Muscle layer of duodenum (tissue), 2 donors: ENCODE data around the gene CYP46A1.

Experiments used
- H3K27ac ChIP-seq: one replicate; pipeline ENCODE4 v1.7.0; 2013; ENCODE audit warnings: mild to moderate bottlenecking, low read length
- H3K27me3 ChIP-seq: one replicate; pipeline ENCODE4 v1.7.0; 2013; ENCODE audit warnings: low read depth, mild to moderate bottlenecking, control low read depth, low read length
- H3K36me3 ChIP-seq, 2 donors: one replicate each; pipeline ENCODE4 v1.7.0; 2013; ENCODE audit warnings: low read length in 2 of 2, control low read depth in 1 of 2, mild to moderate bottlenecking in 1 of 2; ENCODE audit not compliant: insufficient read depth in 2 of 2, control insufficient read depth in 1 of 2
- H3K4me1 ChIP-seq, 2 donors: one replicate each; pipeline ENCODE4 v1.7.0; 2013; ENCODE audit warnings: low read length in 2 of 2, mild to moderate bottlenecking in 2 of 2, control low read depth in 1 of 2, moderate library complexity in 1 of 2; ENCODE audit not compliant: insufficient read depth in 2 of 2, control insufficient read depth in 1 of 2
- H3K4me3 ChIP-seq, 2 donors: one replicate each; pipeline ENCODE4 v1.7.0; 2013; ENCODE audit warnings: low read length in 2 of 2, low read depth in 1 of 2, mild to moderate bottlenecking in 1 of 2
- H3K9me3 ChIP-seq, 2 donors: one replicate each; pipeline ENCODE4 v1.7.0; 2013; ENCODE audit warnings: low read length in 2 of 2, control low read depth in 1 of 2, mild to moderate bottlenecking in 1 of 2; ENCODE audit not compliant: control insufficient read depth in 1 of 2
- donor health status: healthy.

The CYP46A1 gene

DNA sequence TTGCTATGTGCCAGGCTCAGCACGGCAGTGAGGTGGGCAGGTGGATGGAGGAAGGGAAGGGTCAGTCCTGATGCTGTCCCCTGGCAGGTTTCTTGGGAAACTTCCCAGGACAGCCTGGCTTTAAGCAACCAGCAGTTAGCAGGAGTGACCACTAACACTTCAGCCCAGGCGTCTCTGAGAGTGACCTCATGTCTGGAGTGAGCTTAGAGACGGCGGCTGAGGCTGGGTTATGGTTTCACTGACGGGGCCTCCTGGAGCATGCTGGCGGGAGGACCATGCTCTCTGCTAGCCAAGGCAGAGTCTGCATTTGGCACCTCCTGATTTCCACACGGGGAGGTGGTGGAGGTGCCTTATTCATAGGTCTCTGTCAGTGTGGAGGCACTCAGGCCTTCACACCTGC lies 36.7 kb upstream of the CYP46A1 start:
- H3K4me3 ChIP-seq = no peak overlapping the region
- no peaks in the 10 kb centered on the region for H3K9me3 ChIP-seq
- H3K27me3 ChIP-seq = no peaks in the 10 kb centered on the region
- peaks cover 0 to 9% of the 10 kb centered on the region in 2 donors for H3K4me1 ChIP-seq
- H3K27ac ChIP-seq = no peak overlapping the region
- H3K36me3 ChIP-seq = no peaks in the 10 kb centered on the region

DNA sequence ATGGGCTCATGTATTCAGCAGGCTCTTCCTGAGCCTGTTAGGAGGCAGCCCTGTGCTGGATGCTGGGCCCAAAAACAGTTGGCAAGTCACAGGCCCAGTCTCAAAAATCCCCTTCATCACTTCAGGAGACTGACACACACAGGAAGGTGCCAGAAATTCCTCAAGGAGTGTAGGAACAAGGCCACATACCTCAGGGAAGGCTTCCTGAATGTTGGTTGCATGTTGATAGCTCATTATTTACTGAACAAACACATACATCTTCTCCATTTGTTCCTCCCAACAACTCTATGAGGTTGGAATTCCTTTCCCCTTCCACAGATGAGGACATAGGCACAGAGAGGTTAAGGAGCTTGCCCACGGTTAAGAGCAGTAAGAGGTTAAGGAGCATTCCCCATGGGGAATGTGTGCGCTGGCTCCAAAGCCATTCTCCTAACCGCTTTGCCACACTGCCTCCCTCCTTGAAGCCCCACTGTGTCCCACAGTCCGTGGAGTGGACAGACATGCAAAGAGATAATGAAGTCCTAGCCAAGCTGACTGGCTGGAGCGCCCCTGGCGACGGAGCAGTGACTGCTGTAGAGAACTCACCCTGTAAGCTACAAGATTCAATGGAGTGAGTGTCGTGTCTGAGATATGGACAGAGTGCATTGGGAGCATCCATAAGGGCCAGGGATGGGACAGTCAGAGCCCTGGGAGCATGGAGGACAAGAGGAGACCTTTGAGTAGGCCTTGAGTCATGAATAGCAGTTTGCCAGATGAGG lies 35.9 kb upstream of the CYP46A1 start:
- no peak overlapping the region for H3K4me3 ChIP-seq
- peaks cover 0 to 9% of the 10 kb centered on the region in 2 donors for H3K4me1 ChIP-seq
- no peaks in the 10 kb centered on the region for H3K27me3 ChIP-seq
- H3K36me3 ChIP-seq = no peaks in the 10 kb centered on the region
- no peak overlapping the region for H3K27ac ChIP-seq
- no peaks in the 10 kb centered on the region for H3K9me3 ChIP-seq

GRCh38 chr14:99649219-99649618 lies 34.9 kb upstream of the CYP46A1 start:
- no peaks in the 10 kb centered on the region for H3K36me3 ChIP-seq
- H3K27me3 ChIP-seq = no peaks in the 10 kb centered on the region
- H3K4me3 ChIP-seq = no peak overlapping the region
- H3K9me3 ChIP-seq = no peaks in the 10 kb centered on the region
- peaks cover 0 to 9% of the 10 kb centered on the region in 2 donors for H3K4me1 ChIP-seq
- H3K27ac ChIP-seq = no peak overlapping the region

- no peaks in the 10 kb centered on the region for H3K36me3 ChIP-seq
- no peak overlapping the region for H3K27ac ChIP-seq
- H3K9me3 ChIP-seq = no peaks in the 10 kb centered on the region
- H3K27me3 ChIP-seq = no peaks in the 10 kb centered on the region
- no peak overlapping the region for H3K4me3 ChIP-seq
- H3K4me1 ChIP-seq = peaks cover 0 to 9% of the 10 kb centered on the region in 2 donors
Measured at GRCh38 chr14:99649643-99650042, 34.5 kb upstream of the CYP46A1 start.

DNA sequence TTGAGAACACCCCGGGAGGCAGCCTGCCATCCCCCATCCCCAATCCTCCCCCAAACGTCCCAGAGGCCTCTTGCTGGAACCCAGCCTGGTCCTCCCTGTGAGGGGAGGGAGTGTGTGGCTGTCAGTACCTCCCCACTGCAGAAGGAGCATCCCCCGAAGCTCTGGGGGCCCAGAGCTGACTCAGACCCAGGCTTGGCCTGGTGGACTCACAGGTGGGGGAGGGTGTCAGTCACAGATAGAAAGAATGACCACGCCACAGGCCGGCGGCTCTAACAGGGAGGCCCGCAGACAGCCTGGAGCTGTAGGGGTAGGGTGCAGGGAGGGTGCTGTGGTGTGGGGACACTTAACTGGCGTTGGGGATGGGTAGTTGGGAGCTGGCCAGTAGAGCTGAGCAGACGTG lies 33.9 kb upstream of the CYP46A1 start:
- H3K4me1 ChIP-seq = peaks cover 0 to 9% of the 10 kb centered on the region in 2 donors
- H3K9me3 ChIP-seq = no peaks in the 10 kb centered on the region
- H3K27ac ChIP-seq = no peak overlapping the region
- H3K4me3 ChIP-seq = no peak overlapping the region
- no peaks in the 10 kb centered on the region for H3K36me3 ChIP-seq
- H3K27me3 ChIP-seq = no peaks in the 10 kb centered on the region

- H3K9me3 ChIP-seq = no peaks in the 10 kb centered on the region
- H3K27me3 ChIP-seq = no peaks in the 10 kb centered on the region
- no peak overlapping the region for H3K4me3 ChIP-seq
- no peaks in the 10 kb centered on the region for H3K36me3 ChIP-seq
- H3K27ac ChIP-seq = no peak overlapping the region
- H3K4me1 ChIP-seq = no peaks in the 10 kb centered on the region
Measured at GRCh38 chr14:99651953-99652746, 31.9 kb upstream of the CYP46A1 start.

GRCh38 chr14:99654235-99654985 lies 29.7 kb upstream of the CYP46A1 start:
- H3K27me3 ChIP-seq = peaks cover 6% of the 10 kb centered on the region
- no peak overlapping the region for H3K4me3 ChIP-seq
- H3K27ac ChIP-seq = no peak overlapping the region
- H3K36me3 ChIP-seq = no peaks in the 10 kb centered on the region
- no peaks in the 10 kb centered on the region for H3K9me3 ChIP-seq
- H3K4me1 ChIP-seq = no peaks in the 10 kb centered on the region

DNA sequence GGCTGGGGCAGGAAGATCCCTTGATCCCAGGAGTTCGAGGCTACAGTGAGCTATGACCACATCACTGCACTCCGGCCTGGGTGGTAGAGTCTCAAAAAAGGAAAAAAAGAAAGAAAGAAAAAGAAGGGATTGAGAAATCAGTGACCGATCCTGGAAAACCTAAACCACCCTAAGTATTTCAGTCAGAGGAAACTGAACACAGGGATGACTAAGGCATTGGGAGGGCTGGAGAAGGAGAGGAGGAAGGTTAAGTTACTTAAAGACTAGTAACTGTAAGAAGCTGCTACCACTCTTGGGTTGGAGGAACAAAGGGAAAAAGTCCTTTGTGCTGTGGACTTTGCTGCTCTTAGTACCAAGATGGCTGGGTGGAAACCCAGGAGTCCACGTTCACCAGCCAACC lies 28.6 kb upstream of the CYP46A1 start:
- Histone ChIP-seq H3K27me3 (peaks cover 6% of the 10 kb centered on the region), H3K9me3 (no peaks in the 10 kb centered on the region), H3K4me1 (peaks cover 0 to 6% of the 10 kb centered on the region in 2 donors), H3K27ac (no peak overlapping the region), H3K36me3 (no peaks in the 10 kb centered on the region), H3K4me3 (no peak overlapping the region)

GRCh38 chr14:99656171-99656570 lies 27.9 kb upstream of the CYP46A1 start:
- no peaks in the 10 kb centered on the region for H3K9me3 ChIP-seq
- H3K27ac ChIP-seq = no peak overlapping the region
- no peak overlapping the region for H3K4me3 ChIP-seq
- peaks cover 0 to 6% of the 10 kb centered on the region in 2 donors for H3K4me1 ChIP-seq
- no peaks in the 10 kb centered on the region for H3K36me3 ChIP-seq
- peaks cover 6% of the 10 kb centered on the region for H3K27me3 ChIP-seq

- peaks cover 6% of the 10 kb centered on the region for H3K27me3 ChIP-seq
- no peak overlapping the region for H3K27ac ChIP-seq
- H3K4me1 ChIP-seq = peaks cover 0 to 6% of the 10 kb centered on the region in 2 donors
- no peaks in the 10 kb centered on the region for H3K9me3 ChIP-seq
- H3K36me3 ChIP-seq = peaks cover 0 to 8% of the 10 kb centered on the region in 2 donors
- H3K4me3 ChIP-seq = no peak overlapping the region
Measured at GRCh38 chr14:99657645-99658155, 26.4 kb upstream of the CYP46A1 start.
